Measurements from ENCODE around the gene CYP4F22. TPM values are rescaled to one million over a fixed set of nuclear protein-coding genes. Genes with fewer than 3 reads are reported as not detected.

The CYP4F22 gene
- total RNA-seq, 1 donor from 2014 or later = not detected

Other genes with a start within 250 kb of the CYP4F22 start
- 122 and 129 TPM in 2 replicates for gene BRD4, start 176.0 kb upstream of the CYP4F22 start, total RNA-seq
- gene AKAP8, start 128.7 kb upstream of the CYP4F22 start, total RNA-seq = 52.7 and 57.5 TPM in 2 replicates
- 73.8 and 77.9 TPM in 2 replicates for gene AKAP8L, start 89.5 kb upstream of the CYP4F22 start, total RNA-seq
- 37.6 and 38.7 TPM in 2 replicates for gene WIZ, start 58.6 kb upstream of the CYP4F22 start, total RNA-seq
- gene RASAL3, start 44.0 kb upstream of the CYP4F22 start, total RNA-seq = 130 and 132 TPM in 2 replicates
- 0.07 TPM in 1 of 2 replicates, not detected in the other for gene PGLYRP2, start 29.0 kb upstream of the CYP4F22 start, total RNA-seq
- gene CYP4F8, start 106.7 kb downstream of the CYP4F22 start, total RNA-seq = not detected in 2 replicates
- not detected in 2 replicates for gene CYP4F3, start 132.4 kb downstream of the CYP4F22 start, total RNA-seq
- gene CYP4F12, start 164.6 kb downstream of the CYP4F22 start, total RNA-seq = not detected in 2 replicates
- not detected in 2 replicates for gene OR10H2, start 219.5 kb downstream of the CYP4F22 start, total RNA-seq
- not detected in 2 replicates for gene OR10H3, start 229.5 kb downstream of the CYP4F22 start, total RNA-seq